Spinal cord (tissue), 10 donors: ENCODE results near the gene SLC6A13. TPM values are rescaled to one million over a fixed set of nuclear protein-coding genes. Genes with fewer than 3 reads are reported as not detected.
"Not testable (repeated sequence)": the region's sequence is repeated elsewhere in the genome, so short reads cannot be mapped to it uniquely, and the experiment has no call there.

Experiments used
- DNase-seq, 6 donors: peaks; one replicate each; pipeline versions ENCODE4 v3.0.0 to v3.0.0-alpha.2; 2013 to 2015; ENCODE audit warnings: low spot score in 6 of 6, low read depth in 4 of 6
- H3K27ac ChIP-seq: one replicate; pipeline ENCODE4 v1.5.1; 2013; ENCODE audit warnings: low read depth, low read length, control low read depth
- H3K27me3 ChIP-seq: one replicate; pipeline ENCODE4 v1.6.1; 2013; ENCODE audit warnings: low read length; ENCODE audit not compliant: control insufficient read depth, insufficient read depth
- H3K36me3 ChIP-seq: one replicate; pipeline ENCODE4 v1.6.1; 2013; ENCODE audit warnings: low read length; ENCODE audit not compliant: control insufficient read depth, insufficient read depth
- H3K4me1 ChIP-seq: one replicate; pipeline ENCODE4 v1.6.1; 2013; ENCODE audit warnings: low read length; ENCODE audit not compliant: control insufficient read depth, insufficient read depth
- H3K4me3 ChIP-seq: one replicate; pipeline ENCODE4 v1.5.1; 2013; ENCODE audit warnings: low read depth, low read length, control low read depth
- H3K9me3 ChIP-seq: one replicate; pipeline ENCODE4 v1.6.1; 2013; ENCODE audit warnings: low read length; ENCODE audit not compliant: control insufficient read depth, insufficient read depth
- WGBS: methylation state at CpG from one replicate; pipeline ENCODE4 v1.1.5; 2013; ENCODE audit warnings: missing lambda C conversion rate; ENCODE audit not compliant: insufficient coverage; 5-methylcytosine and 5-hydroxymethylcytosine counted together
- polyA plus RNA-seq, 2 donors: library from polyadenylated mRNA; unstranded; fragments of 120-200 nt; gene quantifications; one replicate each; pipeline ENCODE4 v1.2.1, GENCODE V29; 2013; ENCODE audit not compliant: insufficient read length in 2 of 2
- total RNA-seq, 2 donors: library from RNA; depleted of rRNA in 1 of 2; stranded (reverse); fragments of 120-200 nt in 1 of 2; fragments of >200 nt in 1 of 2; gene quantifications; one replicate each; pipeline versions ENCODE4 v1.2.3 to v1.2.4, GENCODE V29; 2013 to 2014
- donor health status: healthy.

Gene SLC6A13
- total and polyA plus RNA-seq, 4 donors: 33.6 to 711 (median 153) TPM

GRCh38 chr12:220946-221550, 41.6 kb downstream of the SLC6A13 start:
- 90% methylated on average over 15 of the region's 19 CpGs for WGBS
- DNase-seq: no peak
- H3K36me3 ChIP-seq: no peaks in the 10 kb centered on the region
- no peak overlapping the region for H3K27ac ChIP-seq
- H3K4me3 ChIP-seq: no peak overlapping the region
- H3K27me3 ChIP-seq: no peaks in the 10 kb centered on the region
- peaks cover 33% of the 10 kb centered on the region for H3K4me1 ChIP-seq
- H3K9me3 ChIP-seq: no peaks in the 10 kb centered on the region

- WGBS: 28% methylated on average over 2 of the region's 6 CpGs
Measured at GRCh38 chr12:220491-220890, 42.1 kb downstream of the SLC6A13 start.

GRCh38 chr12:219891-220352, 42.7 kb downstream of the SLC6A13 start:
- H3K4me1 ChIP-seq: peaks cover 31% of the 10 kb centered on the region
- no peaks in the 10 kb centered on the region for H3K27me3 ChIP-seq
- no peaks in the 10 kb centered on the region for H3K36me3 ChIP-seq
- no peak overlapping the region for H3K4me3 ChIP-seq
- H3K27ac ChIP-seq: no peak overlapping the region
- 43% methylated on average over 14 of the region's 17 CpGs for WGBS
- H3K9me3 ChIP-seq: no peaks in the 10 kb centered on the region
- DNase-seq: peak in 2 of 6 donors; percentile 37 to 51

More at GRCh38 chr12:220491-220890, 42.1 kb downstream of the SLC6A13 start:
- Histone ChIP-seq H3K27ac (no peak overlapping the region), H3K4me3 (no peak overlapping the region), H3K9me3 (no peaks in the 10 kb centered on the region), H3K4me1 (peaks cover 33% of the 10 kb centered on the region), H3K27me3 (no peaks in the 10 kb centered on the region), H3K36me3 (no peaks in the 10 kb centered on the region)
- peak in 1 of 6 donors; percentile 53 for DNase-seq

- peaks cover 29% of the 10 kb centered on the region for H3K4me1 ChIP-seq
- peak in 1 of 6 donors; percentile 17 for DNase-seq
- H3K36me3 ChIP-seq: no peaks in the 10 kb centered on the region
- 88% methylated on average over 30 of the region's 30 CpGs for WGBS
- no peak overlapping the region for H3K27ac ChIP-seq
- H3K4me3 ChIP-seq: no peak overlapping the region
- no peaks in the 10 kb centered on the region for H3K9me3 ChIP-seq
- H3K27me3 ChIP-seq: peaks cover 3% of the 10 kb centered on the region
Measured at GRCh38 chr12:218728-219590, 43.7 kb downstream of the SLC6A13 start.

- DNase-seq: no peak
- H3K4me3 ChIP-seq: no peak overlapping the region
- WGBS: 86% methylated on average over 5 of the region's 5 CpGs
- no peak overlapping the region for H3K27ac ChIP-seq
- no peaks in the 10 kb centered on the region for H3K9me3 ChIP-seq
- peaks cover 6% of the 10 kb centered on the region for H3K27me3 ChIP-seq
- no peaks in the 10 kb centered on the region for H3K36me3 ChIP-seq
- H3K4me1 ChIP-seq: peaks cover 30% of the 10 kb centered on the region
Measured at GRCh38 chr12:218221-218620, 44.4 kb downstream of the SLC6A13 start.

- DNase-seq, H3K4me3 ChIP-seq, H3K36me3 ChIP-seq, H3K27ac ChIP-seq, H3K27me3 ChIP-seq, H3K9me3 ChIP-seq: not testable (repeated sequence)
- 97% methylated on average over 4 of the region's 6 CpGs for WGBS
- peaks cover 38% of the 10 kb centered on the region for H3K4me1 ChIP-seq
Measured at GRCh38 chr12:217029-217428, 45.6 kb downstream of the SLC6A13 start.

- Histone ChIP-seq H3K27me3 (peaks cover 7% of the 10 kb centered on the region), H3K4me1 (peaks cover 21% of the 10 kb centered on the region), H3K9me3 (no peaks in the 10 kb centered on the region), H3K36me3 (no peaks in the 10 kb centered on the region), H3K27ac (no peak overlapping the region), H3K4me3 (no peak overlapping the region)
- 83% methylated on average over 6 of the region's 6 CpGs for WGBS
- no peak for DNase-seq
Measured at GRCh38 chr12:215116-215515, 47.5 kb downstream of the SLC6A13 start.

DNA sequence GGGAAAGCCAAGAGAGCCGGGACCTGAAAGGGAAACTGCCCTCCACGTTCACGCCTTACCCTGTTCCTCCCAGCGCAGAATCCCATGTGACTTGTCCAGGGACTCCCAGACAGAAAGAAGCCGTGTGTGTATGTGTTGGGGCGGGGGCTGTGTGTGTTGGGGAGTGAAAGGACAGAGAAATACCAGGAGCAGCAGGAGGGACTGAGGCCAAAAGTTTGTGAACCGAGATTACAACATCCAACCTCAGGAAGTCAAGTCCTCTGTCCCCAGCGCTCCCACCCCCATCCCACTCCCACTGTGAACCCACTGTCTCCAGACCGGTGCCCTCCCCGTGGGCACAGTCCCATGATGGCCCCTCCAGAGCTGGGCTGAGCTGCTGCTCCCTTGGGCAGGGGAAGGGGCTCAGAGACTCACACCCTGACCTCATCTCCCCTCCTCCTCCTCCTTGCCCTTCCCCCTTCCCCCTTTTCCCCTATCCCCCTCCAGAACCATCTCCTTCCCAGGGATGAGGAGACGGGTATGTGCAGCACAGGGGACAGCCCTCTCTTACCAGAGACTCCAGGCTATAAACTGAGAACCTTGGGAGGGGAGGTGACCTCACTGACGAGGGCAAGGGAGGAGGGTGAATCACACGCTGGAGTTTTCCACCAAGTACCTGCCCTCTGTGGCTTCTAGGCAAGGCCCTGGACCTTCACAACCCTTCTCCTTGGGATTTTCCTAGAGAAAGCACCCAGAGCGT, 48.5 kb downstream of the SLC6A13 start, which contains the start of gene SLC6A12:
Gene SLC6A12 (minus strand): TSS at position 155 of the 739 bp plus-strand sequence. CDS start 4,171 bp downstream, outside the sequence.
- no peak for DNase-seq
- H3K27ac ChIP-seq: no peak within 1 kb of the TSS
- no peaks in the 10 kb centered on the region for H3K36me3 ChIP-seq
- H3K4me1 ChIP-seq: peaks cover 16% of the 10 kb centered on the region
- WGBS: 45% methylated on average over 7 of the region's 14 CpGs
- H3K9me3 ChIP-seq: no peaks in the 10 kb centered on the region
- peaks cover 7% of the 10 kb centered on the region for H3K27me3 ChIP-seq
- H3K4me3 ChIP-seq: no peak within 1 kb of the TSS

DNA sequence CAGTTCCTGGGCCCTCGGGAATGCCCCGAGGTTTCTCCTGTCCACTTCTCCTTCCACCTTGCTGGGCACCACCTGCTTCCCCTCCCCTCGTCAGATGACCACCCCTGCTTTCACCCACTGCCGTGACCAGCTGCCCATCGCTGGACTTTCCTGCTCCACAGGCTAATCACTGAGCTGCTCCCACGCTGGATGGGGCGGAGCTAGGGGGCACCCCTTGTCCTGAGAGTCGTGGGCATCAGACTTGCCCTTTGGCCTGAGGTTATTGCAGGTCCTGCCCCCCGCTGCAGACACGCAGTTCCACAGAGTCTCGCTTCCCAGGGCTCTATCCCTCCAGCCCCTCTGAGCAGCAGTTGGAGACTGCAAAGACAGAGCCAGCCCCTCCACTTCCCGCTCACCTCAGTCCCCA, 49.1 kb downstream of the SLC6A13 start:
- no peak overlapping the region for H3K27ac ChIP-seq
- no peak for DNase-seq
- 58% methylated on average over 12 of the region's 12 CpGs for WGBS
- H3K36me3 ChIP-seq: no peaks in the 10 kb centered on the region
- peaks cover 7% of the 10 kb centered on the region for H3K27me3 ChIP-seq
- H3K4me3 ChIP-seq: no peak overlapping the region
- H3K4me1 ChIP-seq: peaks cover 16% of the 10 kb centered on the region
- no peaks in the 10 kb centered on the region for H3K9me3 ChIP-seq
